Measurements from ENCODE around the gene ABL2.
"Not testable (repeated sequence)": the region's sequence is repeated elsewhere in the genome, so short reads cannot be mapped to it uniquely, and the experiment has no call there.

The ABL2 gene

GRCh38 chr1:179167955-179168354 is 61.5 kb downstream of the ABL2 start:
- DNase-seq = no peak

GRCh38 chr1:179167418-179167777 is 62.1 kb downstream of the ABL2 start:
- no peak for DNase-seq

GRCh38 chr1:179166663-179167417 is 62.6 kb downstream of the ABL2 start:
- DNase-seq = no peak

- DNase-seq = no peak
These were observed 65.0 kb downstream of the ABL2 start for GRCh38 chr1:179164494-179164893.

GRCh38 chr1:179156708-179157107 is 72.8 kb downstream of the ABL2 start:
- no peak for DNase-seq

GRCh38 chr1:179156026-179156425 is 73.5 kb downstream of the ABL2 start:
- no peak for DNase-seq

GRCh38 chr1:179155615-179156014 is 73.9 kb downstream of the ABL2 start:
- no peak for DNase-seq

- DNase-seq = no peak
These were observed 75.0 kb downstream of the ABL2 start for GRCh38 chr1:179154437-179154836.

- DNase-seq = no peak
These were observed 76.3 kb downstream of the ABL2 start for GRCh38 chr1:179153217-179153616.

GRCh38 chr1:179151908-179152682 is 77.4 kb downstream of the ABL2 start:
- no peak for DNase-seq

GRCh38 chr1:179146911-179147310 is 82.6 kb downstream of the ABL2 start:
- DNase-seq = no peak

- DNase-seq = no peak
These were observed 83.0 kb downstream of the ABL2 start for GRCh38 chr1:179146476-179146875.

GRCh38 chr1:179145521-179145920 is 84.0 kb downstream of the ABL2 start:
- DNase-seq = no peak

- no peak for DNase-seq
These were observed 84.9 kb downstream of the ABL2 start for GRCh38 chr1:179144626-179145025.

GRCh38 chr1:179143322-179143721 is 86.2 kb downstream of the ABL2 start:
- no peak for DNase-seq

GRCh38 chr1:179142889-179143299 is 86.6 kb downstream of the ABL2 start:
- no peak for DNase-seq

GRCh38 chr1:179141592-179142251 is 87.8 kb downstream of the ABL2 start:
- DNase-seq = peak; percentile 19 to 60

GRCh38 chr1:179138755-179139154 is 90.7 kb downstream of the ABL2 start:
- not testable (repeated sequence) for DNase-seq

- DNase-seq = no peak
These were observed 91.7 kb downstream of the ABL2 start for GRCh38 chr1:179137617-179138255.

GRCh38 chr1:179135707-179136106 is 93.8 kb downstream of the ABL2 start:
- not testable (repeated sequence) for DNase-seq

- not testable (repeated sequence) for DNase-seq
These were observed 94.3 kb downstream of the ABL2 start for GRCh38 chr1:179135168-179135567.

GRCh38 chr1:179129702-179130473 is 99.6 kb downstream of the ABL2 start:
- no peak for DNase-seq
